ENCODE data around the gene GJB5. TPM values are rescaled to one million over a fixed set of nuclear protein-coding genes. Genes with fewer than 3 reads are reported as not detected.

Gene GJB5
- total RNA-seq, 4 donors from 2014 or later, result not detected

Other genes starting within 250 kb of the GJB5 start
- not detected for gene GJB4, start 4.7 kb downstream of the GJB5 start, total RNA-seq
- gene GJB3, start 26.2 kb downstream of the GJB5 start, total RNA-seq, result not detected
- gene GJA4, start 38.0 kb downstream of the GJB5 start, total RNA-seq, result 10 to 100 TPM in 3 of 4 donors, 1 to 10 TPM in 1; 5.8 to 41.0 (median 28.0) TPM
- 10 to 100 TPM; 29.5 to 45.4 (median 39.0) TPM for gene SMIM12, start 104.7 kb downstream of the GJB5 start, total RNA-seq
- under 1 TPM; 0.06 to 0.83 (median 0.40) TPM for gene DLGAP3, start 174.6 kb downstream of the GJB5 start, total RNA-seq
- gene TMEM35B, start 230.3 kb downstream of the GJB5 start, total RNA-seq, result 10 to 100 TPM; 26.1 to 38.6 (median 32.9) TPM

Measured in esophagus muscularis mucosa (tissue), 4 donors.